NCI-H2227 treated with DMSO at 0.1 percent for 48 hours (cell line): Measurements from ENCODE around the gene STX11.
A peak's percentile ranks its signal among the peaks of the same experiment; 100 is the strongest.

Experiments
- DNase-seq: peaks from one replicate; lab custom pipeline; 2025; lab: John Stamatoyannopoulos, UW

Gene STX11

GRCh38 chr6:144215402-144215931 is 65.2 kb downstream of the STX11 start:
- DNase-seq, result no peak

- peak; percentile 91 for DNase-seq
Observed at GRCh38 chr6:144215932-144216667, 65.8 kb downstream of the STX11 start.

GRCh38 chr6:144216668-144217218 is 66.4 kb downstream of the STX11 start:
- no peak for DNase-seq

- DNase-seq, result no peak
Observed at GRCh38 chr6:144217264-144217663, 66.9 kb downstream of the STX11 start.

- DNase-seq, result no peak
Observed at GRCh38 chr6:144217797-144218196, 67.5 kb downstream of the STX11 start.

GRCh38 chr6:144219056-144219685 is 68.9 kb downstream of the STX11 start:
- no peak for DNase-seq

GRCh38 chr6:144220031-144220790 is 69.9 kb downstream of the STX11 start:
- DNase-seq, result no peak

- no peak for DNase-seq
Observed at GRCh38 chr6:144223686-144224085, 73.4 kb downstream of the STX11 start.

- DNase-seq, result no peak
Observed at GRCh38 chr6:144231721-144232120, 81.4 kb downstream of the STX11 start.

- DNase-seq, result no peak
Observed at GRCh38 chr6:144232176-144232831, 82.0 kb downstream of the STX11 start.

- no peak for DNase-seq
Observed at GRCh38 chr6:144232832-144233230, 82.5 kb downstream of the STX11 start.

- no peak for DNase-seq
Observed at GRCh38 chr6:144234399-144234798, 84.1 kb downstream of the STX11 start.

GRCh38 chr6:144234935-144235334 is 84.6 kb downstream of the STX11 start:
- no peak for DNase-seq
